Common myeloid progenitor, CD34-positive (primary cell): ENCODE measurements around the gene MRPL20. TPM values are rescaled to one million over a fixed set of nuclear protein-coding genes. Genes with fewer than 3 reads are reported as not detected.
A peak's percentile ranks its signal among the peaks of the same experiment; 100 is the strongest.
"Not testable (repeated sequence)": the region's sequence is repeated elsewhere in the genome, so short reads cannot be mapped to it uniquely, and the experiment has no call there.

ENCODE experiments used
- CTCF ChIA-PET: fragments of 350-600 bp; sonication (Branson Sonifier 250); formaldehyde crosslinking; loops from one replicate; lab custom pipeline; 2021; ENCODE audit warnings: antibody characterized with exemption; lab: Charles Lee
- POLR2A ChIA-PET: fragments of 350-600 bp; sonication (Branson Sonifier 250); formaldehyde crosslinking; loops from one replicate; lab custom pipeline; 2021; ENCODE audit warnings: antibody characterized with exemption; lab: Charles Lee
- DNase-seq, 3 donors: peaks; one replicate each; pipeline versions ENCODE4 v3.0.0 to v3.0.0-alpha.2; 2013
- H3K27ac ChIP-seq, 2 experiments: 1 replicate in 1 of 2; 2 replicates in 1 of 2; pipeline ENCODE4 v1.7.0; 2013; ENCODE audit warnings: inconsistent platforms in 2 of 2, low read length in 2 of 2, mild to moderate bottlenecking in 2 of 2, low read depth in 1 of 2, moderate library complexity in 1 of 2; ENCODE audit not compliant: severe bottlenecking in 2 of 2, insufficient read depth in 1 of 2, poor library complexity in 1 of 2
- H3K27me3 ChIP-seq, 5 experiments: replicated peaks in 2 of 5; 1 replicate in 3 of 5; 2 replicates in 2 of 5; pipeline versions ENCODE4 v1.6.1 to v1.7.0; 2013; ENCODE audit warnings: low read length in 4 of 5, mild to moderate bottlenecking in 2 of 5, moderate library complexity in 2 of 5, inconsistent platforms in 1 of 5; ENCODE audit not compliant: insufficient read depth in 5 of 5, control insufficient read depth in 4 of 5
- H3K36me3 ChIP-seq, 4 experiments: 1 replicate in 2 of 4; 2 replicates in 2 of 4; pipeline versions ENCODE4 v1.6.1 to v1.7.0; 2013; ENCODE audit warnings: low read length in 3 of 4, control low read depth in 1 of 4, mild to moderate bottlenecking in 1 of 4; ENCODE audit not compliant: control insufficient read depth in 4 of 4, insufficient read depth in 4 of 4
- H3K4me1 ChIP-seq, 4 experiments: 1 replicate in 3 of 4; 2 replicates in 1 of 4; pipeline versions ENCODE4 v1.6.1 to v1.7.1; 2013; ENCODE audit warnings: low read length in 3 of 4, mild to moderate bottlenecking in 3 of 4, control low read depth in 1 of 4, inconsistent platforms in 1 of 4, moderate library complexity in 1 of 4; ENCODE audit not compliant: control insufficient read depth in 4 of 4, insufficient read depth in 4 of 4; ENCODE audit errors: control extremely low read depth in 1 of 4
- H3K4me3 ChIP-seq, 7 experiments: 1 replicate in 4 of 7; 2 replicates in 3 of 7; pipeline versions ENCODE4 v1.5.1 to v1.7.0; 2013; ENCODE audit warnings: mild to moderate bottlenecking in 7 of 7, low read length in 6 of 7, moderate library complexity in 6 of 7, inconsistent platforms in 2 of 7, low read depth in 2 of 7, control low read depth in 1 of 7; ENCODE audit not compliant: insufficient read depth in 4 of 7, control insufficient read depth in 1 of 7; ENCODE audit errors: extremely low read depth in 1 of 7
- H3K9me3 ChIP-seq, 5 experiments: 1 replicate in 4 of 5; 2 replicates in 1 of 5; pipeline versions ENCODE4 v1.6.1 to v1.7.1; 2013; ENCODE audit warnings: low read length in 4 of 5, mild to moderate bottlenecking in 2 of 5, inconsistent platforms in 1 of 5, low read depth in 1 of 5, moderate library complexity in 1 of 5; ENCODE audit not compliant: control insufficient read depth in 4 of 5, insufficient read depth in 2 of 5; ENCODE audit errors: control extremely low read depth in 1 of 5
- WGBS: methylation state at CpG from one replicate; pipeline ENCODE4 v1.1.5; 2013; ENCODE audit not compliant: insufficient coverage; 5-methylcytosine and 5-hydroxymethylcytosine counted together
- polyA plus RNA-seq: library from polyadenylated mRNA; unstranded; fragments of 120-200 nt; gene quantifications from one replicate; pipeline ENCODE4 v1.2.1, GENCODE V29; 2013

MRPL20 gene
- polyA plus RNA-seq: 65.4 TPM

DNA sequence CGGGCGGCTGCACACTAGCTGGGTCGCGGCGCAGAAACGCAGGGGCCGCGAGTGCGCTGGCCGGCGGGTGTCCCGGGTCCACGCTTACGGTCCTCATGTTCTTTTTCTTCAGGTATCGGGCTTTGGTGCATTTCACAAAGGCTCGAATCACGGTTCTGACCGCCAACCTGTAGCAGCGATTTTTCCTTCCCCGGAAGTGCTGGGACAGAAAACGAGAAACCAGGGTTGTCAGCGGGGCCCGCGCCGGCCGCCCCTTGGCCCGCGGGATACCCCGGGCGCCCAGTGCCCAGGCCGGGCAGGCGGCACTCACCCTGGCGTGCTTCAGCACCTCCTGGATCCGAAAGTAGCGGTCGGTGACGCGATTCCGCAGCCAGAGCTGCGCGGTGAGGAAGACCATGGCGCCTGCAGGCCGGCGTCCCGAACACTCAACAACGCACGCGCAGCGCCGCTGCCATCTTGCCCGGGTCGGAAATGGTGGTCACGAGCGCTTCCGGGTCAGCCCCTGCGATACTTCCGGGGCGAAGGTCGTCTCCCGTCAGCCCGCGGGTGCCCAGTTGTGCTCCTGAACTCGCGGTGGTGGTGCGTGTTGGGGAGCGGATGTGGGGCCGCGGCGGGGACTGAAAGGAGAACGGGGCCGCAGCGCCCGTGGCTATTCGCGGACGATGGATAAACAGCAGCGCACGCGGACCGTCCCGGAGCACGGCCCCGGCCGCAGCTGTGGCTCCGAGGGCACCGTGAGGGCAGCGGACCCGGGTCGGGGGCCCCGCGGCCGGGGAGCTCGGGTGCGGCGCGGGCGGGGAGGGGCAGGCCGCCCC is at the start of gene MRPL20:
TSS of gene MRPL20 (minus strand) at position 473 of the 815 bp plus-strand sequence. CDS start at position 397, 76 bp downstream.
- POLR2A ChIA-PET: interaction anchor here (1.0 to 1.2 kb wide), 3 partner anchors 8 to 34 kb away, joined by 4 to 6 read pairs (median 4); partner anchors contain the start of genes ANKRD65 and CCNL2
- peak; percentile 93 to 95 (median 95) for DNase-seq
- Histone ChIP-seq H3K4me3 (peak within 1 kb of the TSS; percentile 69 to 97 (median 87)), H3K36me3 (peaks cover 0 to 37% (median 24%) of the 10 kb centered on the region in 4 experiments), H3K27me3 (no peaks in the 10 kb centered on the region), H3K9me3 (peaks cover 0 to 1% (median 1%) of the 10 kb centered on the region in 5 experiments), H3K4me1 (peaks cover 6 to 26% (median 19%) of the 10 kb centered on the region in 4 experiments), H3K27ac (peak within 1 kb of the TSS; percentile 75 to 93)
- CTCF ChIA-PET: interaction anchor here (1.1 to 3.5 kb wide), 7 partner anchors 8 to 35 kb away, joined by 3 to 17 read pairs (median 6); partner anchors contain the start of gene CCNL2
- under 1% methylated on average over 96 of the region's 98 CpGs for WGBS

GRCh38 chr1:1456683-1457255 is 49.7 kb upstream of the MRPL20 start:
- H3K36me3 ChIP-seq, H3K9me3 ChIP-seq, H3K4me3 ChIP-seq, POLR2A ChIA-PET, H3K27me3 ChIP-seq, DNase-seq, H3K27ac ChIP-seq: not testable (repeated sequence)
- peaks cover 0 to 17% (median 9%) of the 10 kb centered on the region in 4 experiments for H3K4me1 ChIP-seq
- 97% methylated on average over 15 of the region's 22 CpGs for WGBS
- CTCF ChIA-PET: interaction anchor here (1.6 kb wide), 1 partner anchor 16 kb away, joined by 6 read pairs; no protein-coding TSS in a partner anchor

DNA sequence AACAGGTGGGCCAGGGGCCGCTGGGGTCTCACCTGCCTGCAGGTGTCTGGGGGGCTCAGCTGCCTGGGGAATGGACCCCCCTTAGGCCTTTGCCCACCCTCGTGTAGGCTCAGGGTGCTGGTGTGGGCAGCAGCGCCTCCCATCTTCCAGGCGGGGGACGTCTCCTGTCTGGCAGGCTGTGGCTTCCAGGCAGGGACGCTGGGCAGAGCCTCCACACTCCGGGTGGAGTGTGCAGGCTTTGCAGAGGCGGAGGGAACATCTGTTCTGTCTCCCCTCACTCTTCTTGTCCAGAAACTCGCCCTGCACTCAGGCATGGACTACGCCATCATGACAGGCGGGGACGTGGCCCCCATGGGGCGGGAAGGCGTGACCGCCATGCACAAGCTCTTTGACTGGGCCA is 48.8 kb upstream of the MRPL20 start:
- H3K36me3 ChIP-seq, H3K4me3 ChIP-seq, H3K4me1 ChIP-seq, H3K27ac ChIP-seq, H3K9me3 ChIP-seq, H3K27me3 ChIP-seq, DNase-seq, CTCF ChIA-PET, POLR2A ChIA-PET: not testable (repeated sequence)
- WGBS: no CpG with 5 or more reads among the region's 15 CpGs

- DNase-seq: no peak
- Histone ChIP-seq H3K27ac (no peak overlapping the region), H3K36me3 (no peaks in the 10 kb centered on the region), H3K4me3 (no peak overlapping the region), H3K27me3 (peaks cover 0 to 2% (median 0%) of the 10 kb centered on the region in 5 experiments), H3K4me1 (peaks cover 0 to 3% (median 2%) of the 10 kb centered on the region in 4 experiments), H3K9me3 (no peaks in the 10 kb centered on the region)
- ChIA-PET CTCF (no interaction called here), POLR2A (no interaction called here)
- WGBS: 91% methylated on average over 23 of the region's 30 CpGs
These were observed 48.3 kb upstream of the MRPL20 start for GRCh38 chr1:1455366-1455884.

GRCh38 chr1:1454286-1455056 is 47.4 kb upstream of the MRPL20 start:
- POLR2A ChIA-PET: not testable (repeated sequence)
- 88% methylated on average over 23 of the region's 41 CpGs for whole genome bisulfite sequencing

DNA sequence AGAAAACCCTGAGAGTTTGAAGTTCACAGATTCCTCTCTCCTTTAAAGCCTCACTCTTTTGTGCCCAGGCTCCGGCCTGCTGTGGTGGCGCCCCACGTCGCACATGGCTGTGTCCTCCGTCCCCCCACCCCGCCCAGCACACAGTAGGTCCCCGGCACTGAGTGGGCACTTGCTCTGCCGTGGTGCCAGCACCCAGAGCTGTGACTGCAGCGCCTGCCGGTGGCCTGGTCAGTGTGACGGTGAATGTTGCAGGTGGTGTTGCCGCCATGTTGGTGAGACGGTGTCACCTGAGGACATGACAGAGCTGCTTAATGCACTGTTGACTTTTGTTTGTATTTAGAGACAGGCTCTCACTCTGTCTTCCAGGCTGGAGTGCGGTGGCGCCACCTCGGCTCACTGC is 45.8 kb upstream of the MRPL20 start:
- Histone ChIP-seq H3K4me3 (no peak overlapping the region), H3K27ac (no peak overlapping the region), H3K27me3 (peaks cover 0 to 2% (median 0%) of the 10 kb centered on the region in 5 experiments), H3K9me3 (no peaks in the 10 kb centered on the region), H3K4me1 (no peaks in the 10 kb centered on the region), H3K36me3 (no peaks in the 10 kb centered on the region)
- ChIA-PET POLR2A (no interaction called here), CTCF (interaction anchor here (2.5 kb wide), 1 partner anchor 11 kb away, joined by 11 read pairs; no protein-coding TSS in a partner anchor)
- WGBS: 98% methylated on average over 14 of the region's 16 CpGs
- DNase-seq: no peak

More at GRCh38 chr1:1454286-1455056, 47.4 kb upstream of the MRPL20 start:
- CTCF ChIA-PET, H3K4me1 ChIP-seq, H3K36me3 ChIP-seq, H3K27ac ChIP-seq, H3K4me3 ChIP-seq, H3K9me3 ChIP-seq, H3K27me3 ChIP-seq, DNase-seq: not testable (repeated sequence)
